Measurements from ENCODE around the gene EEA1. TPM values are rescaled to one million over a fixed set of nuclear protein-coding genes. Genes with fewer than 3 reads are reported as not detected.
A peak's percentile ranks its signal among the peaks of the same experiment; 100 is the strongest.

EEA1 gene
- total RNA-seq, 2 experiments from 2014 or later: 15.6 to 17.6 TPM

- intact Hi-C loops (cut with micrococcal nuclease): no loop called here
- Mint-ChIP-seq H3K36me3 (ENCODE audit: low read depth) (no peaks in the 10 kb centered on the region), H3K27ac (no peak overlapping the region), H3K27me3 (ENCODE audit: low read depth) (peaks cover 3% of the 10 kb centered on the region), H3K9me3 (no peaks in the 10 kb centered on the region), H3K4me1 (ENCODE audit: low read depth) (peaks cover 5% of the 10 kb centered on the region), H3K4me3 (no peak overlapping the region)
- DNase-seq: peak; percentile 16
- CTCF ChIA-PET: no interaction called here
Measured at GRCh38 chr12:92735131-92735721, 193.9 kb downstream of the EEA1 start.

DNA sequence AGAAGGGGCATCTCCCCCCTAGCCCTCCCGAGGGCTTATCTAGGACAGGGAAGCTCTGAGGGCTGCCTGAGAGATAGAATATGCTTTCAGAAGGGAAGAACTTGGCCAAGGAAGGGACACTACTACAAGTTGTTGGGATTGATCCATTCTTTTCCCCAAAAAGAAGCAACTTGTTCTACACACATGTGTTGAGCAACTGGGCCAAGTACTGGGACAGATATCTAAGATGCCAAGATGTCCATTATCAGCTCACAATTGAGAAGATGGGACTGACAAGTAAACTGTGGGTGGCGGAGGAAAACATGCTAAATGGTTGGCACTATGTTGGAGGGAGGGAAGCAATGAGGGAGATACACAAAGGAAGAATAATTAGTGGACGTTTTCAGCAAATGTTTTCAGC, 195.4 kb downstream of the EEA1 start:
- CTCF ChIA-PET: interaction anchor here (0.6 kb wide), 1 partner anchor 67 kb away, joined by 4 read pairs; no protein-coding TSS in a partner anchor

GRCh38 chr12:92733181-92733580, 195.9 kb downstream of the EEA1 start:
- CTCF ChIA-PET: interaction anchor here (0.6 kb wide), 1 partner anchor 66 kb away, joined by 4 read pairs; no protein-coding TSS in a partner anchor
- DNase-seq: no peak
- no peaks in the 10 kb centered on the region for H3K36me3 Mint-ChIP-seq (ENCODE audit: low read depth)
- H3K4me3 Mint-ChIP-seq: no peak overlapping the region
- H3K27me3 Mint-ChIP-seq (ENCODE audit: low read depth): peaks cover 5% of the 10 kb centered on the region
- intact Hi-C loops (cut with micrococcal nuclease): no loop called here
- H3K4me1 Mint-ChIP-seq (ENCODE audit: low read depth): peaks cover 5% of the 10 kb centered on the region
- no peak overlapping the region for H3K27ac Mint-ChIP-seq
- no peaks in the 10 kb centered on the region for H3K9me3 Mint-ChIP-seq

More for the DNA sequence above, 195.4 kb downstream of the EEA1 start:
- H3K4me1 Mint-ChIP-seq (ENCODE audit: low read depth): peaks cover 5% of the 10 kb centered on the region
- no peak for DNase-seq
- peaks cover 5% of the 10 kb centered on the region for H3K27me3 Mint-ChIP-seq (ENCODE audit: low read depth)
- intact Hi-C loops (cut with micrococcal nuclease): no loop called here
- H3K36me3 Mint-ChIP-seq (ENCODE audit: low read depth): no peaks in the 10 kb centered on the region
- H3K9me3 Mint-ChIP-seq: no peaks in the 10 kb centered on the region
- no peak overlapping the region for H3K27ac Mint-ChIP-seq
- no peak overlapping the region for H3K4me3 Mint-ChIP-seq

DNA sequence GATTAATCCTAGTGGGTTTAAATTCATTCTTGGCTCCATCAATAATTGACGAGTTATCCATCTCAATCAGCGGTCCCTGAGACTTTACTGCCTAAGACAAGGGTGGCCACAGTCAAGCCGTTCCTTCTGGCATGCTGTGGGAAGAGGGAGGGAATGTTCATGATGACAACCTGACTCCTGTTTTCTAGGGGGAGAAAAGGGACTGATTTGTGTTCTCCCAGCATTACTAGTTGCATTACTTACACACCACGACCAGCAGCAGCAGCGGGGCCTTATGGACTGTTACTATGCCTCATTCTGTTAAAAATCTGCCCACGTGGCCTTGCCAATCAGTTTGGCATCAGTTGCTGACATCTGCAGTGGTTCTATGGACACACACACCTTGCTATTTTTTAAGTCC, 196.4 kb downstream of the EEA1 start:
- H3K36me3 Mint-ChIP-seq (ENCODE audit: low read depth): no peaks in the 10 kb centered on the region
- H3K4me1 Mint-ChIP-seq (ENCODE audit: low read depth): peaks cover 5% of the 10 kb centered on the region

GRCh38 chr12:92732216-92732615, 196.9 kb downstream of the EEA1 start:
- peaks cover 5% of the 10 kb centered on the region for H3K4me1 Mint-ChIP-seq (ENCODE audit: low read depth)

More for the DNA sequence above, 196.4 kb downstream of the EEA1 start:
- intact Hi-C loops (cut with micrococcal nuclease): no loop called here
- DNase-seq: no peak
- CTCF ChIA-PET: no interaction called here
- Mint-ChIP-seq H3K27ac (no peak overlapping the region), H3K27me3 (ENCODE audit: low read depth) (peaks cover 5% of the 10 kb centered on the region), H3K9me3 (no peaks in the 10 kb centered on the region), H3K4me3 (no peak overlapping the region)

DNA sequence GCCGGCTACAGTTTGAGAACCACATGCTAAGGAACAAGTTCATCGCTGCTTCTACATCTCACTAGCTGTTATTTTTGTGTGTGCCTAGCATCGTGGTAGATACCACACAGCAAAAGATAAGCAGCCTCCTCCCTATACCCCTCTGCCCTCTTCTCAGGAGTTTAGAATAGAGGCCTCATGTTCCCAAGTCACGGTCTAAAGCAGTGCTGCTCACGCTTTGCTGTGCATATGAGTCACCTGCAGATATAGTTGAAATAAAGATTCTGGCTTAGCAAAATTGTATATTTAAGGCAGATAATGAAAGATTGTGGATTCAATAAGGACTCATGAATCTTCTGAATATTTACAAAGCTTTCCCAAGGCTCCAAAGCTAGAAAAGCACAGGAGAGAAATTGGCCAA, 198.3 kb downstream of the EEA1 start:
- intact Hi-C loops (cut with micrococcal nuclease): no loop called here
- no peak overlapping the region for H3K4me3 Mint-ChIP-seq

More at GRCh38 chr12:92732216-92732615, 196.9 kb downstream of the EEA1 start:
- DNase-seq: no peak
- CTCF ChIA-PET: no interaction called here
- peaks cover 5% of the 10 kb centered on the region for H3K27me3 Mint-ChIP-seq (ENCODE audit: low read depth)
- intact Hi-C loops (cut with micrococcal nuclease): no loop called here
- H3K9me3 Mint-ChIP-seq: no peaks in the 10 kb centered on the region
- H3K4me3 Mint-ChIP-seq: no peak overlapping the region
- H3K27ac Mint-ChIP-seq: no peak overlapping the region
- H3K36me3 Mint-ChIP-seq (ENCODE audit: low read depth): no peaks in the 10 kb centered on the region

DNA sequence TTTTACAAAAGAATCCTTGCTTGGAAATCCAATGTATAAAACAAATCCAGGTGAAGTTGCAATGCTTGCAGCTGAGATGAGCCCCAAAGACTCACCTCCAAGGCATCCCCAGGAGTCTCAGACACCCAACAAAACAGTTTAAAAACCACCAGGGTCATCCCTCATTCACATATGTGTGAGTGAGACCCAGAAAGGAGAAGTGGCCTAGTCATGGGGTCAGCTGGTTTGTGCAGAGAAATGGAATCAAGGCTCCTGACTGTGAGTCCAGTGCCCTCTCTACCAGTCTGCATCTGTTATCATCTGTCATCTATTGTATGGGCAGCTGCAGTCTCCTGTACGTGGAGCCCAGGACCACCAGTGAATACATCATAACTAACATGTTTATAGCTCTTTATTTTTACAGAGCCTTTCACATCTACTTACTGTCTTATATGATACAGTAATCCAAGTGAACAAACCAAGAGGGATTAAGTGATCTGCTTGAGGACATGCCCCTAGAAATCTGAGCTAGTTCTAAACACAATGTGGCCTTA, 199.3 kb downstream of the EEA1 start:
- peaks cover 6% of the 10 kb centered on the region for H3K9me3 Mint-ChIP-seq
- intact Hi-C loops (cut with micrococcal nuclease): no loop called here
- CTCF ChIA-PET: no interaction called here

More for the DNA sequence above, 198.3 kb downstream of the EEA1 start:
- H3K36me3 Mint-ChIP-seq (ENCODE audit: low read depth): no peaks in the 10 kb centered on the region
- no peaks in the 10 kb centered on the region for H3K9me3 Mint-ChIP-seq
- peaks cover 2% of the 10 kb centered on the region for H3K4me1 Mint-ChIP-seq (ENCODE audit: low read depth)
- CTCF ChIA-PET: no interaction called here
- H3K27me3 Mint-ChIP-seq (ENCODE audit: low read depth): peaks cover 7% of the 10 kb centered on the region
- no peak overlapping the region for H3K27ac Mint-ChIP-seq
- DNase-seq: no peak

GRCh38 chr12:92726850-92727249, 202.2 kb downstream of the EEA1 start:
- CTCF ChIA-PET: interaction anchor here (1.3 kb wide), 1 partner anchor 9 kb away, joined by 4 read pairs; no protein-coding TSS in a partner anchor
- Mint-ChIP-seq H3K4me1 (ENCODE audit: low read depth) (no peaks in the 10 kb centered on the region), H3K4me3 (no peak overlapping the region), H3K9me3 (peaks cover 11% of the 10 kb centered on the region), H3K36me3 (ENCODE audit: low read depth) (no peaks in the 10 kb centered on the region), H3K27me3 (ENCODE audit: low read depth) (peaks cover 7% of the 10 kb centered on the region), H3K27ac (no peak overlapping the region)
- intact Hi-C loops (cut with micrococcal nuclease): no loop called here
- no peak for DNase-seq

More for the DNA sequence above, 199.3 kb downstream of the EEA1 start:
- no peak overlapping the region for H3K27ac Mint-ChIP-seq
- peaks cover 9% of the 10 kb centered on the region for H3K27me3 Mint-ChIP-seq (ENCODE audit: low read depth)
- no peak for DNase-seq
- H3K36me3 Mint-ChIP-seq (ENCODE audit: low read depth): no peaks in the 10 kb centered on the region
- H3K4me1 Mint-ChIP-seq (ENCODE audit: low read depth): no peaks in the 10 kb centered on the region
- no peak overlapping the region for H3K4me3 Mint-ChIP-seq

- DNase-seq: no peak
- Mint-ChIP-seq H3K4me3 (no peak overlapping the region), H3K4me1 (ENCODE audit: low read depth) (no peaks in the 10 kb centered on the region), H3K27me3 (ENCODE audit: low read depth) (peaks cover 7% of the 10 kb centered on the region), H3K27ac (no peak overlapping the region), H3K9me3 (peaks cover 11% of the 10 kb centered on the region), H3K36me3 (ENCODE audit: low read depth) (no peaks in the 10 kb centered on the region)
- CTCF ChIA-PET: interaction anchor here (1.0 kb wide), 1 partner anchor 58 kb away, joined by 3 read pairs; no protein-coding TSS in a partner anchor
- intact Hi-C loops (cut with micrococcal nuclease): no loop called here
Measured at GRCh38 chr12:92722897-92723296, 206.2 kb downstream of the EEA1 start.

- no peak overlapping the region for H3K27ac Mint-ChIP-seq
- no peak overlapping the region for H3K4me3 Mint-ChIP-seq
- peaks cover 7% of the 10 kb centered on the region for H3K27me3 Mint-ChIP-seq (ENCODE audit: low read depth)
- no peaks in the 10 kb centered on the region for H3K4me1 Mint-ChIP-seq (ENCODE audit: low read depth)
- no peaks in the 10 kb centered on the region for H3K36me3 Mint-ChIP-seq (ENCODE audit: low read depth)
- no peak for DNase-seq
- peaks cover 11% of the 10 kb centered on the region for H3K9me3 Mint-ChIP-seq
- CTCF ChIA-PET: no interaction called here
- intact Hi-C loops (cut with micrococcal nuclease): no loop called here
Measured at GRCh38 chr12:92721656-92722055, 207.4 kb downstream of the EEA1 start.

GRCh38 chr12:92721130-92721529, 208.0 kb downstream of the EEA1 start:
- intact Hi-C loops (cut with micrococcal nuclease): no loop called here
- no peak for DNase-seq
- peaks cover 7% of the 10 kb centered on the region for H3K27me3 Mint-ChIP-seq (ENCODE audit: low read depth)
- H3K4me3 Mint-ChIP-seq: no peak overlapping the region
- peaks cover 11% of the 10 kb centered on the region for H3K9me3 Mint-ChIP-seq
- CTCF ChIA-PET: no interaction called here
- no peaks in the 10 kb centered on the region for H3K4me1 Mint-ChIP-seq (ENCODE audit: low read depth)
- H3K36me3 Mint-ChIP-seq (ENCODE audit: low read depth): no peaks in the 10 kb centered on the region
- H3K27ac Mint-ChIP-seq: no peak overlapping the region

All from activated naive CD4-positive, alpha-beta T cell treated with anti-CD3 and anti-CD28 coated beads for 36 hours (primary cell).